CD8-positive, alpha-beta memory T cell (primary cell): ENCODE data around the gene NAV2. TPM values are rescaled to one million over a fixed set of nuclear protein-coding genes. Genes with fewer than 3 reads are reported as not detected.

Experiments used
- CTCF ChIA-PET: fragments of 350-600 bp; sonication (Branson Sonifier 250); formaldehyde crosslinking; loops from one replicate; lab custom pipeline; 2021; ENCODE audit warnings: antibody characterized with exemption; lab: Charles Lee
- POLR2A ChIA-PET: fragments of 350-600 bp; sonication (Branson Sonifier 250); formaldehyde crosslinking; loops from one replicate; lab custom pipeline; 2021; ENCODE audit warnings: antibody characterized with exemption; lab: Charles Lee
- DNase-seq, 5 donors: peaks; one replicate each; pipeline versions ENCODE4 v3.0.0 to v3.0.0-alpha.2; 2020 to 2022; ENCODE audit warnings: mixed read lengths in 1 of 5
- H3K27ac ChIP-seq: one replicate; pipeline ENCODE4 v1.7.0; 2013; ENCODE audit warnings: low read depth, mild to moderate bottlenecking, low read length, moderate library complexity
- H3K27me3 ChIP-seq: 2 replicates; pipeline ENCODE4 v1.7.0; 2013; ENCODE audit warnings: low read length, mild to moderate bottlenecking; ENCODE audit not compliant: insufficient read depth, poor library complexity, severe bottlenecking
- H3K36me3 ChIP-seq: 2 replicates; pipeline ENCODE4 v1.7.0; 2013; ENCODE audit warnings: mild to moderate bottlenecking, low read length, moderate library complexity; ENCODE audit not compliant: insufficient read depth
- H3K4me1 ChIP-seq: 2 replicates; pipeline ENCODE4 v1.7.0; 2013; ENCODE audit warnings: mild to moderate bottlenecking, low read length, moderate library complexity; ENCODE audit not compliant: insufficient read depth
- H3K4me3 ChIP-seq: 2 replicates; pipeline ENCODE4 v1.7.0; 2013; ENCODE audit warnings: mild to moderate bottlenecking, low read length
- H3K9me3 ChIP-seq: 2 replicates; pipeline ENCODE4 v1.7.0; 2013; ENCODE audit warnings: mild to moderate bottlenecking, low read length
- H3K27ac Mint-ChIP-seq, 8 donors: one replicate each; pipeline ENCODE4 v1.8.0; 2020 to 2021; ENCODE audit warnings: mixed read lengths in 8 of 8, mild to moderate bottlenecking in 6 of 8, inconsistent platforms in 3 of 8, moderate library complexity in 3 of 8
- H3K27me3 Mint-ChIP-seq, 2 donors: one replicate each; pipeline ENCODE4 v1.8.0; 2020 to 2021; ENCODE audit warnings: mixed read lengths in 2 of 2, mild to moderate bottlenecking in 1 of 2, moderate library complexity in 1 of 2
- H3K36me3 Mint-ChIP-seq, 3 donors: one replicate each; pipeline ENCODE4 v1.8.0; 2020 to 2021; ENCODE audit warnings: mixed read lengths in 3 of 3, inconsistent platforms in 1 of 3, mild to moderate bottlenecking in 1 of 3
- H3K4me1 Mint-ChIP-seq, 3 donors: one replicate each; pipeline ENCODE4 v1.8.0; 2020 to 2021; ENCODE audit warnings: mixed read lengths in 3 of 3, inconsistent platforms in 1 of 3, mild to moderate bottlenecking in 1 of 3
- H3K4me3 Mint-ChIP-seq, 7 donors: one replicate each; pipeline ENCODE4 v1.8.0; 2020 to 2021; ENCODE audit warnings: mixed read lengths in 7 of 7, mild to moderate bottlenecking in 6 of 7, moderate library complexity in 4 of 7, inconsistent platforms in 2 of 7
- H3K9me3 Mint-ChIP-seq, 5 donors: one replicate each; pipeline ENCODE4 v1.8.0; 2020 to 2022; ENCODE audit warnings: mixed read lengths in 5 of 5, mild to moderate bottlenecking in 3 of 5, moderate library complexity in 2 of 5, inconsistent platforms in 1 of 5
- polyA plus RNA-seq: library from polyadenylated mRNA; unstranded; fragments of 300-500 nt; fragmentation: Illumina TruSeq; gene quantifications from one replicate; pipeline ENCODE4 v1.2.3, GENCODE V29; 2021
- total RNA-seq, 2 experiments: library from RNA; stranded (reverse); gene quantifications; one replicate each; pipeline ENCODE4 v1.2.3, GENCODE V29; 2021

The NAV2 gene
- total and polyA plus RNA-seq, 3 experiments from 2014 or later: 0.42 to 1.2 (median 1.1) TPM

GRCh38 chr11:19844012-19844411 is 131.4 kb downstream of the NAV2 start:
- Histone ChIP-seq H3K36me3 (no peaks in the 10 kb centered on the region), H3K4me3 (no peak overlapping the region), H3K27me3 (no peaks in the 10 kb centered on the region), H3K27ac (no peak overlapping the region), H3K9me3 (no peaks in the 10 kb centered on the region), H3K4me1 (no peaks in the 10 kb centered on the region)
- POLR2A ChIA-PET: no interaction called here
- Mint-ChIP-seq H3K27ac (no peak overlapping the region), H3K9me3 (no peaks in the 10 kb centered on the region), H3K4me1 (peaks cover 0 to 4% (median 0%) of the 10 kb centered on the region in 3 donors), H3K27me3 (peaks cover 2 to 4% of the 10 kb centered on the region in 2 donors), H3K4me3 (no peak overlapping the region), H3K36me3 (no peaks in the 10 kb centered on the region)
- DNase-seq: no peak
- CTCF ChIA-PET: no interaction called here

GRCh38 chr11:19844806-19845205 is 132.2 kb downstream of the NAV2 start:
- H3K9me3 Mint-ChIP-seq: no peaks in the 10 kb centered on the region
- ChIA-PET POLR2A (no interaction called here), CTCF (no interaction called here)
- H3K4me1 Mint-ChIP-seq: peaks cover 0 to 4% (median 0%) of the 10 kb centered on the region in 3 donors
- H3K27me3 Mint-ChIP-seq: peaks cover 2 to 4% of the 10 kb centered on the region in 2 donors
- Histone ChIP-seq H3K36me3 (no peaks in the 10 kb centered on the region), H3K27me3 (no peaks in the 10 kb centered on the region), H3K4me3 (no peak overlapping the region), H3K4me1 (no peaks in the 10 kb centered on the region), H3K9me3 (no peaks in the 10 kb centered on the region), H3K27ac (no peak overlapping the region)
- DNase-seq: no peak
- no peak overlapping the region for H3K27ac Mint-ChIP-seq
- peaks cover 0 to under 1% (median 0%) of the 10 kb centered on the region in 3 donors for H3K36me3 Mint-ChIP-seq
- no peak overlapping the region for H3K4me3 Mint-ChIP-seq

GRCh38 chr11:19845626-19846025 is 133.0 kb downstream of the NAV2 start:
- H3K9me3 ChIP-seq: no peaks in the 10 kb centered on the region
- Mint-ChIP-seq H3K36me3 (peaks cover 0 to 1% (median 0%) of the 10 kb centered on the region in 3 donors), H3K9me3 (no peaks in the 10 kb centered on the region), H3K27me3 (peaks cover 2 to 4% of the 10 kb centered on the region in 2 donors), H3K4me3 (no peak overlapping the region), H3K27ac (no peak overlapping the region), H3K4me1 (peaks cover 0 to 4% (median 0%) of the 10 kb centered on the region in 3 donors)
- no peaks in the 10 kb centered on the region for H3K4me1 ChIP-seq
- CTCF ChIA-PET: no interaction called here
- no peaks in the 10 kb centered on the region for H3K36me3 ChIP-seq
- H3K27ac ChIP-seq: no peak overlapping the region
- no peaks in the 10 kb centered on the region for H3K27me3 ChIP-seq
- POLR2A ChIA-PET: no interaction called here
- H3K4me3 ChIP-seq: no peak overlapping the region
- no peak for DNase-seq

- Mint-ChIP-seq H3K27me3 (peaks cover 3 to 4% of the 10 kb centered on the region in 2 donors), H3K9me3 (peaks cover 0 to 2% (median 0%) of the 10 kb centered on the region in 5 donors), H3K4me1 (peaks cover 0 to 4% (median 0%) of the 10 kb centered on the region in 3 donors), H3K27ac (no peak overlapping the region), H3K36me3 (peaks cover 0 to 1% (median 0%) of the 10 kb centered on the region in 3 donors), H3K4me3 (no peak overlapping the region)
- no peaks in the 10 kb centered on the region for H3K9me3 ChIP-seq
- no peak for DNase-seq
- CTCF ChIA-PET: no interaction called here
- H3K36me3 ChIP-seq: no peaks in the 10 kb centered on the region
- H3K4me1 ChIP-seq: no peaks in the 10 kb centered on the region
- POLR2A ChIA-PET: no interaction called here
- no peak overlapping the region for H3K4me3 ChIP-seq
- no peaks in the 10 kb centered on the region for H3K27me3 ChIP-seq
- no peak overlapping the region for H3K27ac ChIP-seq
Measured at GRCh38 chr11:19846654-19847305, 134.1 kb downstream of the NAV2 start.

GRCh38 chr11:19848219-19848618 is 135.6 kb downstream of the NAV2 start:
- Mint-ChIP-seq H3K27me3 (peaks cover 3 to 4% of the 10 kb centered on the region in 2 donors), H3K27ac (no peak overlapping the region), H3K4me1 (peaks cover 0 to under 1% (median 0%) of the 10 kb centered on the region in 3 donors), H3K36me3 (peaks cover 0 to 1% (median 0%) of the 10 kb centered on the region in 3 donors), H3K4me3 (no peak overlapping the region), H3K9me3 (peaks cover 0 to 2% (median 0%) of the 10 kb centered on the region in 5 donors)
- no peaks in the 10 kb centered on the region for H3K36me3 ChIP-seq
- H3K27me3 ChIP-seq: no peaks in the 10 kb centered on the region
- ChIA-PET CTCF (no interaction called here), POLR2A (no interaction called here)
- no peak for DNase-seq
- H3K4me3 ChIP-seq: no peak overlapping the region
- no peaks in the 10 kb centered on the region for H3K9me3 ChIP-seq
- no peaks in the 10 kb centered on the region for H3K4me1 ChIP-seq
- H3K27ac ChIP-seq: no peak overlapping the region

- Histone ChIP-seq H3K4me1 (no peaks in the 10 kb centered on the region), H3K36me3 (no peaks in the 10 kb centered on the region), H3K27ac (no peak overlapping the region), H3K27me3 (no peaks in the 10 kb centered on the region), H3K4me3 (no peak overlapping the region), H3K9me3 (no peaks in the 10 kb centered on the region)
- peaks cover 0 to 2% (median 0%) of the 10 kb centered on the region in 5 donors for H3K9me3 Mint-ChIP-seq
- H3K27ac Mint-ChIP-seq: no peak overlapping the region
- no peak for DNase-seq
- H3K4me1 Mint-ChIP-seq: no peaks in the 10 kb centered on the region
- H3K27me3 Mint-ChIP-seq: peaks cover 3 to 4% of the 10 kb centered on the region in 2 donors
- ChIA-PET POLR2A (no interaction called here), CTCF (no interaction called here)
- H3K36me3 Mint-ChIP-seq: peaks cover 0 to 1% (median 0%) of the 10 kb centered on the region in 3 donors
- no peak overlapping the region for H3K4me3 Mint-ChIP-seq
Measured at GRCh38 chr11:19849107-19849789, 136.6 kb downstream of the NAV2 start.

- peaks cover 3 to 9% of the 10 kb centered on the region in 2 donors for H3K27me3 Mint-ChIP-seq
- Histone ChIP-seq H3K4me3 (no peak overlapping the region), H3K9me3 (no peaks in the 10 kb centered on the region), H3K27ac (no peak overlapping the region), H3K36me3 (no peaks in the 10 kb centered on the region), H3K27me3 (no peaks in the 10 kb centered on the region), H3K4me1 (no peaks in the 10 kb centered on the region)
- ChIA-PET POLR2A (no interaction called here), CTCF (no interaction called here)
- peaks cover 0 to 1% (median 0%) of the 10 kb centered on the region in 3 donors for H3K36me3 Mint-ChIP-seq
- H3K9me3 Mint-ChIP-seq: peaks cover 0 to 2% (median 0%) of the 10 kb centered on the region in 5 donors
- H3K27ac Mint-ChIP-seq: no peak overlapping the region
- H3K4me3 Mint-ChIP-seq: no peak overlapping the region
- no peak for DNase-seq
- H3K4me1 Mint-ChIP-seq: no peaks in the 10 kb centered on the region
Measured at GRCh38 chr11:19849947-19850593, 137.4 kb downstream of the NAV2 start.

- Mint-ChIP-seq H3K27me3 (peaks cover 1 to 5% of the 10 kb centered on the region in 2 donors), H3K4me3 (no peak overlapping the region), H3K36me3 (peaks cover 0 to 1% (median 0%) of the 10 kb centered on the region in 3 donors), H3K4me1 (no peaks in the 10 kb centered on the region), H3K27ac (no peak overlapping the region), H3K9me3 (peaks cover 0 to 2% (median 0%) of the 10 kb centered on the region in 5 donors)
- ChIA-PET CTCF (no interaction called here), POLR2A (no interaction called here)
- no peaks in the 10 kb centered on the region for H3K9me3 ChIP-seq
- H3K36me3 ChIP-seq: no peaks in the 10 kb centered on the region
- H3K4me1 ChIP-seq: no peaks in the 10 kb centered on the region
- no peak overlapping the region for H3K27ac ChIP-seq
- DNase-seq: no peak
- no peaks in the 10 kb centered on the region for H3K27me3 ChIP-seq
- H3K4me3 ChIP-seq: no peak overlapping the region
Measured at GRCh38 chr11:19852288-19852687, 139.7 kb downstream of the NAV2 start.
